ENCODE measurements around the gene BORCS5. TPM values are rescaled to one million over a fixed set of nuclear protein-coding genes. Genes with fewer than 3 reads are reported as not detected.

The BORCS5 gene
- total RNA-seq, 2 experiments from 2014 or later: 10.4 to 22.9 TPM

DNA sequence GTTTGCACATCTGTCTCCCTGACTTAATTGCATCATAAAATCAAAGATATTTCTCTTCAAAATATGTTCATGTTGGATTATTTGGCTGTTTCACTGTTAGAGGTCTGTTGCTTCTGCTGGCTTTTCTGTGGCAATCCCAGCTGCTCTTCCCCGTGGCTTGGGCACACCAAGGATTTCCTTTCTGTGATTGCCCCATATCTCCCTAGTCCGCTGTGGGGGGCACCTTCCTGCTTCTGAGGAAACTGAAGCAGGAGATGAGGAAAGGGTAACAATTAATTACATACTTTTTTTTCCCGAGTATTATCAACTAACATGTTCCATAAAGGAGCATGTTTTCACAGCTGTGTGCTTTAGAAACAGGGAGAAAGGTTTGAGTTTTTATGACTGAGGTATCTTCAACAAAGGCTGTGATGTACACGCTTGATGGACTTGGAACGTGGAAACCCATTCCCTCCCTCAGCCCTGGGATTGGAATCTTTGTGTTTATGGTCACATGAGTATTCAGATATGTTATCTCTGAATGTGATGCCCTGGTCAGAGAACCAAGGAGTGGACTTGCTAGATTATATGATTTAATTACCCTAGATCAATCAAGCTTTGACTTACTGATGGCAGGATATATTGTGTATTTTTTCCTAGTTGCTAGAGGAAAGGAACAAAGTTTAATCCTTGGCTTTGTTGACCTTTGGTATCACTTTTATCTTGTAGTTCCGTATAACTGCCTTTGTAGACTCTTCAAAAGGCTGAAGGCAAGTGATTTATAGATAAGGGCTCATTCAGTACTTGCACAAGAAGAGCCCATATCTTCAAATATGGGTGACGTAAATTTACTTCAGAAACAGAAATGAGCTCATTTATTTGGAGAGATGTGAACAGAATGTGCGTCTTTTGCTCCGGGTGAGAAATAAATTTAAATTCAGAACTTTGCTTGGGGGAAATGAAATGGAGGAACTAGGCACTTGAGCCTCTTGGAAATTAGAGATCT lies 46.7 kb downstream of the BORCS5 start:
- Histone ChIP-seq H3K4me3 (ENCODE audit: low read depth, low read length, poor library complexity, severe bottlenecking) (no peak overlapping the region), H3K36me3 (ENCODE audit: insufficient read depth, low read length) (no peaks in the 10 kb centered on the region), H4K20me1 (ENCODE audit: insufficient read depth, low read length) (no peaks in the 10 kb centered on the region), H3K9me3 (ENCODE audit: low read length) (no peaks in the 10 kb centered on the region), H2AFZ (ENCODE audit: low read length) (no peak overlapping the region), H3K27ac (ENCODE audit: low read depth, low read length, poor library complexity, severe bottlenecking) (no peak overlapping the region), H3K4me2 (ENCODE audit: low read length) (no peak overlapping the region), H3K4me1 (ENCODE audit: insufficient read depth, low read length, poor library complexity, severe bottlenecking) (no peaks in the 10 kb centered on the region), H3K79me2 (ENCODE audit: insufficient read depth, low read depth, low read length) (no peaks in the 10 kb centered on the region), H3K9me2 (ENCODE audit: insufficient read depth, low read length) (no peaks in the 10 kb centered on the region)
- POLR2A ChIA-PET: interaction anchor here (0.6 kb wide), 1 partner anchor 702 kb away, joined by 6 read pairs; no protein-coding TSS in a partner anchor
- CTCF ChIA-PET (ENCODE audit: unreplicated experiment): no interaction called here
- TF ChIP-seq, protein P1, sequence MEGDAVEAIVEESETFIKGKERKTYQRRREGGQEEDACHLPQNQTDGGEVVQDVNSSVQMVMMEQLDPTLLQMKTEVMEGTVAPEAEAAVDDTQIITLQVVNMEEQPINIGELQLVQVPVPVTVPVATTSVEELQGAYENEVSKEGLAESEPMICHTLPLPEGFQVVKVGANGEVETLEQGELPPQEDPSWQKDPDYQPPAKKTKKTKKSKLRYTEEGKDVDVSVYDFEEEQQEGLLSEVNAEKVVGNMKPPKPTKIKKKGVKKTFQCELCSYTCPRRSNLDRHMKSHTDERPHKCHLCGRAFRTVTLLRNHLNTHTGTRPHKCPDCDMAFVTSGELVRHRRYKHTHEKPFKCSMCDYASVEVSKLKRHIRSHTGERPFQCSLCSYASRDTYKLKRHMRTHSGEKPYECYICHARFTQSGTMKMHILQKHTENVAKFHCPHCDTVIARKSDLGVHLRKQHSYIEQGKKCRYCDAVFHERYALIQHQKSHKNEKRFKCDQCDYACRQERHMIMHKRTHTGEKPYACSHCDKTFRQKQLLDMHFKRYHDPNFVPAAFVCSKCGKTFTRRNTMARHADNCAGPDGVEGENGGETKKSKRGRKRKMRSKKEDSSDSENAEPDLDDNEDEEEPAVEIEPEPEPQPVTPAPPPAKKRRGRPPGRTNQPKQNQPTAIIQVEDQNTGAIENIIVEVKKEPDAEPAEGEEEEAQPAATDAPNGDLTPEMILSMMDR (conservative IDR thresholded peaks at IDR 0.05; ENCODE audit: low read length): no peak
- TF ChIP-seq EZH2phosphoT487 (IDR thresholded peaks at IDR 0.05; ENCODE audit: borderline replicate concordance, low read depth, low read length): no peak
- BruUV-seq (replicated peaks): no TSS peak
- no peak for DNase-seq (ENCODE audit: low spot score)
- intact Hi-C loops (cut with micrococcal nuclease; ENCODE audit: unreplicated experiment): no loop called here

- Histone ChIP-seq H3K36me3 (ENCODE audit: insufficient read depth, low read length) (no peaks in the 10 kb centered on the region), H3K79me2 (ENCODE audit: insufficient read depth, low read depth, low read length) (no peaks in the 10 kb centered on the region), H3K27ac (ENCODE audit: low read depth, low read length, poor library complexity, severe bottlenecking) (no peak overlapping the region), H3K9me2 (ENCODE audit: insufficient read depth, low read length) (no peaks in the 10 kb centered on the region), H2AFZ (ENCODE audit: low read length) (no peak overlapping the region), H3K4me3 (ENCODE audit: low read depth, low read length, poor library complexity, severe bottlenecking) (no peak overlapping the region), H3K4me2 (ENCODE audit: low read length) (no peak overlapping the region), H4K20me1 (ENCODE audit: insufficient read depth, low read length) (no peaks in the 10 kb centered on the region), H3K9me3 (ENCODE audit: low read length) (no peaks in the 10 kb centered on the region), H3K4me1 (ENCODE audit: insufficient read depth, low read length, poor library complexity, severe bottlenecking) (no peaks in the 10 kb centered on the region)
- intact Hi-C loops (cut with micrococcal nuclease; ENCODE audit: unreplicated experiment): no loop called here
- POLR2A ChIA-PET: no interaction called here
- TF ChIP-seq EZH2phosphoT487 (IDR thresholded peaks at IDR 0.05; ENCODE audit: borderline replicate concordance, low read depth, low read length): no peak
- TF ChIP-seq, protein P1 (conservative IDR thresholded peaks at IDR 0.05; ENCODE audit: low read length): no peak
- BruUV-seq (replicated peaks): no TSS peak
- DNase-seq (ENCODE audit: low spot score): no peak
- CTCF ChIA-PET (ENCODE audit: unreplicated experiment): no interaction called here
Observed at GRCh38 chr12:12404297-12404696, 47.4 kb downstream of the BORCS5 start.

GRCh38 chr12:12405882-12406281 lies 49.0 kb downstream of the BORCS5 start:
- H3K36me3 ChIP-seq (ENCODE audit: insufficient read depth, low read length): no peaks in the 10 kb centered on the region
- BruUV-seq (replicated peaks): no TSS peak
- H3K9me3 ChIP-seq (ENCODE audit: low read length): no peaks in the 10 kb centered on the region
- no peak overlapping the region for H3K4me2 ChIP-seq (ENCODE audit: low read length)
- H3K79me2 ChIP-seq (ENCODE audit: insufficient read depth, low read depth, low read length): no peaks in the 10 kb centered on the region
- ChIA-PET POLR2A (interaction anchor here (0.7 to 1.0 kb wide), 2 partner anchors 9 to 32 kb away, joined by 3 read pairs; no protein-coding TSS in a partner anchor), CTCF (ENCODE audit: unreplicated experiment) (no interaction called here)
- H3K4me1 ChIP-seq (ENCODE audit: insufficient read depth, low read length, poor library complexity, severe bottlenecking): no peaks in the 10 kb centered on the region
- H3K27ac ChIP-seq (ENCODE audit: low read depth, low read length, poor library complexity, severe bottlenecking): no peak overlapping the region
- no peaks in the 10 kb centered on the region for H3K9me2 ChIP-seq (ENCODE audit: insufficient read depth, low read length)
- H4K20me1 ChIP-seq (ENCODE audit: insufficient read depth, low read length): no peaks in the 10 kb centered on the region
- no peak for DNase-seq (ENCODE audit: low spot score)
- intact Hi-C loops (cut with micrococcal nuclease; ENCODE audit: unreplicated experiment): no loop called here
- no peak overlapping the region for H3K4me3 ChIP-seq (ENCODE audit: low read depth, low read length, poor library complexity, severe bottlenecking)
- TF ChIP-seq EZH2phosphoT487 (IDR thresholded peaks at IDR 0.05; ENCODE audit: borderline replicate concordance, low read depth, low read length): no peak
- TF ChIP-seq, protein P1 (conservative IDR thresholded peaks at IDR 0.05; ENCODE audit: low read length): no peak
- no peak overlapping the region for H2AFZ ChIP-seq (ENCODE audit: low read length)
